ENCODE results near the gene KIF1C.

DNA sequence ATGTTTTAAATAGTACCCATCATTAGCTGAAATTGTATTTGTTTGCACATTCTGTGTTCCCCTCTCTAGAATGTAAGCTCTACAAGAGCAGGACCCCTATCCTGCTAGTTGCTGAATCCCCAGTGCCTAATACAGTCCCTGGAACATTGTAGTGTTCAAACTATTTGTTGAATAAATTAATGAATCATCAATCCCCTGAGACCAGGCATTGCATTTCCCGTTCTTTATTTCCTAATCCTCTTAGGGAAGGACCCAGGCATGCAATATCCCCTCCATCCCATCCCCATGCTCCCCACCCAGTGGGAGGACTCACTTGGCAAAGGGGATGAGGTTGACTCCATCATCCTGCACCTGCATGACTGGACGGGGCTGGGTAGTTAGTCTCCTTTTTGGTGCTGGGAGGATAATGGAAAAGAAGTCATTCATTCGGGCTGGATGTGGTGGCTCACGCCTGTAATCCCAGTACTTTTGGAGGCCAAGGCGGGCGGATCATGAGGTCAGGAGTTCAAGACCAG lies 3.6 kb upstream of the KIF1C start:
- no peak for TF ChIP-seq POLR2A (IDR thresholded peaks at IDR 0.05)
- no peak for TF ChIP-seq CTCF (IDR thresholded peaks at IDR 0.05)
